Activated B cell treated with CpG ODN at 0.5 μM for 24 hours (primary cell): ENCODE data around the gene TBC1D9. TPM values are rescaled to one million over a fixed set of nuclear protein-coding genes. Genes with fewer than 3 reads are reported as not detected.

Source experiments
- ATAC-seq: fragments of 200-7000 bp; cut with Tn5 transposase; one replicate; pipeline ENCODE4 v1.10.0; 2021; ENCODE audit warnings: low read depth, mild to moderate bottlenecking, moderate library complexity
- CTCF ChIA-PET: fragments of 350-600 bp; sonication (Branson Sonifier 250); formaldehyde crosslinking; loops from one replicate; lab custom pipeline; 2021; ENCODE audit warnings: antibody characterized with exemption; lab: Charles Lee
- POLR2A ChIA-PET: fragments of 350-600 bp; sonication (Branson Sonifier 250); formaldehyde crosslinking; loops from one replicate; lab custom pipeline; 2021; ENCODE audit warnings: antibody characterized with exemption; lab: Charles Lee
- DNase-seq: peaks from one replicate; pipeline ENCODE4 v3.0.0; 2022
- H3K27ac Mint-ChIP-seq: one replicate; pipeline ENCODE4 v1.8.0; 2020; ENCODE audit warnings: mixed read lengths
- H3K27me3 Mint-ChIP-seq: one replicate; pipeline ENCODE4 v1.8.0; 2021; ENCODE audit warnings: mixed read lengths
- H3K36me3 Mint-ChIP-seq: one replicate; pipeline ENCODE4 v1.8.0; 2021; ENCODE audit warnings: low read depth, mixed read lengths
- H3K4me1 Mint-ChIP-seq: one replicate; pipeline ENCODE4 v1.8.0; 2021; ENCODE audit warnings: mixed read lengths
- H3K4me3 Mint-ChIP-seq: one replicate; pipeline ENCODE4 v1.8.0; 2020; ENCODE audit warnings: mild to moderate bottlenecking, mixed read lengths
- H3K9me3 Mint-ChIP-seq: one replicate; pipeline ENCODE4 v1.8.0; 2020; ENCODE audit warnings: mixed read lengths
- intact Hi-C: fragments of 100-400 bp; cut with micrococcal nuclease; formaldehyde crosslinking; loops from one replicate; pipeline ENCODE4 v1.15.1; 2024
- total RNA-seq: library from RNA; stranded (reverse); gene quantifications from 2 replicates; pipeline ENCODE4 v1.2.3, GENCODE V29; 2022
- TF ChIP-seq, protein P1 (sequence below): fragments of 200-600 bp; IDR thresholded peaks from one replicate; pipeline ENCODE4 v1.8.0; 2022; ENCODE audit warnings: antibody characterized with exemption, mild to moderate bottlenecking

TBC1D9 gene
- total RNA-seq, 1 donor from 2014 or later, result 46.0 TPM

DNA sequence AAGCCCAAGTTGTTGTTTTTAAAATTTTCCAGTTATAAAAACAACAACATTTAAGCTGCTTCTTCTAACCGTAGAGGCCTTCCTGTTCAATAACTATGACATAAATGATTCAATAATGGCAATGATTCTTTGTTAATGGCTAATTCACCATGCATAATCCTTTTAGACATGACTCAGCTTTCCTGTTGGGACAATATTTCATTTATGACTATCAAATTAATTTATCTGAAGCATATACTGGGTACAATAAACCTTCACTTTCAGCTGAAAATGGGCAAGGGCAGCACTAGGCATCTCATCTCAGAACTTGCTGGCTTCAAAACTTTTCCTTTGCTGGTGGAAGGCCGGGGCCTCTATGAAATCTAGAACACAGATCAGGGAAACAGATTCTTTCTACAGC is 38.9 kb downstream of the TBC1D9 start:
- intact Hi-C loops, result no loop called here
- peak overlapping the region; percentile 33 for H3K4me3 Mint-ChIP-seq

DNA sequence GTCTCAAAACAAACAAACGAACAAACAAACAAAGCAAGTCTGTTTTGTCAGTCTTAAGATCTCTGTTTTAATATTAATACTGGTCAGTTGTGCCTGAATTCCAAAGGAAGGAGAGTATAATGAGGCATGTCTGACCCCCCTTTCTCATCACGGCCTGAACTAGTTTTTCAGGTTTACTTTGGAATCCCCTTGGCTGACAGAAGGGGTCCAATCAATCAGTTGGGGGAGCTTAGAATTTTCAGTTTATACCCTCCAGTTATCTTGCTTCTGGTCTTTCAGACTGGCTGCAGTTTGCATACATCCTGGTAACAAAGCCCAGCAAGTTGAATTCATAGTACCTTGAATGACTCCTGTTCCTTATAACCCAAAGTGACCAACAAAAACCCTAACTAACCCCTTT is 41.1 kb downstream of the TBC1D9 start:
- Mint-ChIP-seq H3K4me1 (peaks cover 79% of the 10 kb centered on the region), H3K9me3 (no peaks in the 10 kb centered on the region), H3K4me3 (no peak overlapping the region), H3K36me3 (peaks cover 20% of the 10 kb centered on the region), H3K27ac (no peak overlapping the region), H3K27me3 (no peaks in the 10 kb centered on the region)
- DNase-seq (no peak), ATAC-seq (no peak)
- intact Hi-C loops, result no loop called here
- TF ChIP-seq, protein P1, sequence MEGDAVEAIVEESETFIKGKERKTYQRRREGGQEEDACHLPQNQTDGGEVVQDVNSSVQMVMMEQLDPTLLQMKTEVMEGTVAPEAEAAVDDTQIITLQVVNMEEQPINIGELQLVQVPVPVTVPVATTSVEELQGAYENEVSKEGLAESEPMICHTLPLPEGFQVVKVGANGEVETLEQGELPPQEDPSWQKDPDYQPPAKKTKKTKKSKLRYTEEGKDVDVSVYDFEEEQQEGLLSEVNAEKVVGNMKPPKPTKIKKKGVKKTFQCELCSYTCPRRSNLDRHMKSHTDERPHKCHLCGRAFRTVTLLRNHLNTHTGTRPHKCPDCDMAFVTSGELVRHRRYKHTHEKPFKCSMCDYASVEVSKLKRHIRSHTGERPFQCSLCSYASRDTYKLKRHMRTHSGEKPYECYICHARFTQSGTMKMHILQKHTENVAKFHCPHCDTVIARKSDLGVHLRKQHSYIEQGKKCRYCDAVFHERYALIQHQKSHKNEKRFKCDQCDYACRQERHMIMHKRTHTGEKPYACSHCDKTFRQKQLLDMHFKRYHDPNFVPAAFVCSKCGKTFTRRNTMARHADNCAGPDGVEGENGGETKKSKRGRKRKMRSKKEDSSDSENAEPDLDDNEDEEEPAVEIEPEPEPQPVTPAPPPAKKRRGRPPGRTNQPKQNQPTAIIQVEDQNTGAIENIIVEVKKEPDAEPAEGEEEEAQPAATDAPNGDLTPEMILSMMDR, result no peak
- ChIA-PET POLR2A (interaction anchor here (0.7 kb wide), 2 partner anchors 28 to 487 kb away, joined by 3 read pairs; no protein-coding TSS in a partner anchor), CTCF (interaction anchor here (1.4 kb wide), 1 partner anchor 76 kb away, joined by 3 read pairs; no protein-coding TSS in a partner anchor)

More for the DNA sequence above, 38.9 kb downstream of the TBC1D9 start:
- Mint-ChIP-seq H3K27ac (peak overlapping the region; percentile 64), H3K36me3 (peaks cover 21% of the 10 kb centered on the region), H3K4me1 (peaks cover 83% of the 10 kb centered on the region), H3K9me3 (no peaks in the 10 kb centered on the region), H3K27me3 (no peaks in the 10 kb centered on the region)
- ChIA-PET POLR2A (interaction anchor here (0.5 to 6.5 kb wide), 4 partner anchors 25 to 87 kb away, joined by 3 to 64 read pairs (median 28); partner anchors contain the start of gene TBC1D9), CTCF (interaction anchor here (0.6 to 1.9 kb wide), 3 partner anchors 55 to 137 kb away, joined by 3 to 9 read pairs (median 3); no protein-coding TSS in a partner anchor)
- TF ChIP-seq, protein P1, result no peak
- ATAC-seq, result no peak
- no peak for DNase-seq

DNA sequence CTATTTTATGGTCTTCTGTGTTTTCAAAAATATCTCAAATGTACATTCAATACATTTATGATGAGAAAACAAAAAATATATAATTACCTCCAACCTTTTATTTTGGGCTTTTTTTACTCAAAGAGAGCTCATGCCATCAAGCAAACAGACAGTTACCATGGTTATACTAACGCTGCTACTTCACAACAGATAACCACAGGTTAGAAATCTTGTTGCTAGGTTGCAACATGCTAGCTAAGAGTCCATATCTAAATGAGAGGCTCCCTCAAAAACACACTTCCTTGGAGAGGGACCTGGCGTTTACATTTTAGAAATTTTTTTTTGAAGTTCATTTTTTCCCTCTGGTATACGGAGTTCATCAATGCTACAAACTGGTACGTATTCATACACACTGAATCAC is 44.3 kb downstream of the TBC1D9 start:
- TF ChIP-seq, protein P1, result no peak
- ATAC-seq (no peak), DNase-seq (no peak)
- Mint-ChIP-seq H3K27ac (peak overlapping the region; percentile 12), H3K4me1 (peaks cover 76% of the 10 kb centered on the region), H3K27me3 (no peaks in the 10 kb centered on the region), H3K36me3 (peaks cover 28% of the 10 kb centered on the region), H3K4me3 (no peak overlapping the region), H3K9me3 (no peaks in the 10 kb centered on the region)
- CTCF ChIA-PET, result no interaction called here
- POLR2A ChIA-PET, result interaction anchor here (1.1 kb wide), 2 partner anchors 9 to 18 kb away, joined by 3 to 4 read pairs; no protein-coding TSS in a partner anchor
- intact Hi-C loops, result loop anchor here (1.0 kb wide), 1 partner anchor 7 kb away; no protein-coding TSS in a partner anchor

DNA sequence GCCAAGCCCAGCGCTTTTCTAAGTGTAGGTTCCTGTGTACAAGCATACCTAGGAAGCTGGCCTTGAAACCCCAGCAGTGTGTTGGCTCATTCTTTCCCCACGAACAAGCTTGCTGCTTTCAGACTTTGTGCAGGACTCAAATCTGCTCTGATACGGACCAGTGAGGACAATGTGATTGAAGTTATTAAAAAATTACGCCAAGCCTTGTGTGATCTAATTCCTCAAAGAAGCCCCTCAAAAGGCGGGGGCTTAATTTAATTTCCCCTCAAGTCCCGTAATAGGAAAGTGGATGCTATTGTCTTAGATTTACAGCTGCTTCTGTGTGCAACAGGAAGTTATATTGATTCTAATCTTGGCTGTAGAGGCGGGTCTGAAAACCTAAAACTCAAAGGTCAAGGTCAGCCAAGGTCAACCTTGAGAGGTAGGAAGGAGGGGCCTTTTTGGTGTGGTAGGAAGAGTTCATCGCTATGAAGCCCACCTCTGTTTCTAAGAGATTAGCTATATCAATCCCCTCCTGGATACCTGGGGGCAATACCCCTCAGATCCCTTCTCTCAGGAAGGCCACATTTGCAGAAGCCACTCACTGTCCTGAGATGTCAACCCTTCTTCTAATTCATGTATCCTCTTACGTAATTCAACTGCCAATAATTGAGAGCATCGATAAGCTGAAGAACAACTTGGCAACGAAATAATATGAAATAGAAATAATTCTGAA is 45.1 kb downstream of the TBC1D9 start:
- POLR2A ChIA-PET, result interaction anchor here (1.0 to 1.1 kb wide), 2 partner anchors 8 to 17 kb away, joined by 3 to 6 read pairs; no protein-coding TSS in a partner anchor
- ATAC-seq (no peak), DNase-seq (no peak)
- intact Hi-C loops, result loop anchor here (1.0 kb wide), 1 partner anchor 8 kb away; no protein-coding TSS in a partner anchor
- H3K4me3 Mint-ChIP-seq, result peak overlapping the region; percentile 28
- CTCF ChIA-PET, result no interaction called here
- no peaks in the 10 kb centered on the region for H3K27me3 Mint-ChIP-seq
- peaks cover 72% of the 10 kb centered on the region for H3K4me1 Mint-ChIP-seq
- TF ChIP-seq, protein P1, result no peak
- H3K36me3 Mint-ChIP-seq, result peaks cover 23% of the 10 kb centered on the region
- peak overlapping the region; percentile 46 for H3K27ac Mint-ChIP-seq
- H3K9me3 Mint-ChIP-seq, result no peaks in the 10 kb centered on the region

DNA sequence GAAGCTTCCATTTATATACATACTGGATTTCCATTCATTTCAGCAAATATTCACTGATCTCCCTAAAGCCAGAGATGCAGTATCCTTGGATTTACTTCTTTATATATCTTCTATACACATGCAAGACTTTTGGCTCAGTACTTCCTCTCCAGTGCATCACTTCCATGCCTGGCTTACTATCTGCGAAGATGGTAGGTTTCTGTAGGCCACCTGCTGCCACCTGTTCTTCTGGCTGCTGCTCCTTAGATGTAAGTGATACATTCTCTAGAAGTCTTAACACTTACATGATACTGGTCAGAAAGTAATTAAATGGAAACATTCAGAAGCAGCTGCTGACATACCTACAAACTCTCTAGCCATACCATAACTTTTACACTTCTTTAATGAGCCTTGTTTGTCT is 48.9 kb downstream of the TBC1D9 start:
- intact Hi-C loops, result loop anchor here (2.0 to 5.0 kb wide), 2 partner anchors 13 to 35 kb away; no protein-coding TSS in a partner anchor
- peaks cover 17% of the 10 kb centered on the region for H3K36me3 Mint-ChIP-seq
- POLR2A ChIA-PET, result no interaction called here
- CTCF ChIA-PET, result no interaction called here
- DNase-seq, result no peak
- peaks cover 78% of the 10 kb centered on the region for H3K4me1 Mint-ChIP-seq
- H3K9me3 Mint-ChIP-seq, result no peaks in the 10 kb centered on the region
- no peaks in the 10 kb centered on the region for H3K27me3 Mint-ChIP-seq
- peak; percentile 25 for ATAC-seq
- H3K4me3 Mint-ChIP-seq, result no peak overlapping the region
- TF ChIP-seq, protein P1, result no peak
- peak overlapping the region; percentile 65 for H3K27ac Mint-ChIP-seq
